HG03378 (cell line): ENCODE data around the gene SLC38A5.
A peak's percentile ranks its signal among the peaks of the same experiment; 100 is the strongest.

Experiments used
- ATAC-seq: cut with Tn5 transposase; IDR thresholded peaks from one replicate; pipeline ENCODE4 v1.9.1; 2021; ENCODE audit warnings: mild to moderate bottlenecking, moderate library complexity; ENCODE audit not compliant: unreplicated experiment

Gene SLC38A5

GRCh38 chrX:48492293-48492910 lies 22.3 kb upstream of the SLC38A5 start:
- no peak for ATAC-seq

- ATAC-seq = no peak
These were observed 21.7 kb upstream of the SLC38A5 start for GRCh38 chrX:48491809-48492208.

GRCh38 chrX:48490661-48491060 lies 20.6 kb upstream of the SLC38A5 start:
- ATAC-seq = no peak

DNA sequence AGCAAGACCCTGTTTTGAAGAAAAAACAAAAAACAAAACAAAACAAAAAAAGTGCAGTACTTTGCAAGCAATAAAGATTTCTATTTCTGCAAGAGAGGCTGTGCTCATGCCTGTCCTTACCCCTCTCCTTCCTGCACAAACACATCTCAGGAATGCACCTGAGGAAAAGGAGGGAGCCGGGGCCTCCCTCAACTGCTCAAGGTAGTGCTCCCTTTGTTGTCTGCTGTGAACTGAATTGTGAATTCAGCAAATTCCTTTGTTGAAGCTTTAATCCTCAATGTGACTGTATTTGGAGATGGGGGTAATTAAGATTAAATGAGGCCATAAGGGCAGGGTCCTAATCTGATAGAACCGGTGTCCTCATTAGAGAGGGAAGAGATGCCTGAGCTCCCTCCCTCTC lies 19.8 kb upstream of the SLC38A5 start:
- ATAC-seq = no peak

- ATAC-seq = no peak
These were observed 19.2 kb upstream of the SLC38A5 start for GRCh38 chrX:48489296-48489695.

DNA sequence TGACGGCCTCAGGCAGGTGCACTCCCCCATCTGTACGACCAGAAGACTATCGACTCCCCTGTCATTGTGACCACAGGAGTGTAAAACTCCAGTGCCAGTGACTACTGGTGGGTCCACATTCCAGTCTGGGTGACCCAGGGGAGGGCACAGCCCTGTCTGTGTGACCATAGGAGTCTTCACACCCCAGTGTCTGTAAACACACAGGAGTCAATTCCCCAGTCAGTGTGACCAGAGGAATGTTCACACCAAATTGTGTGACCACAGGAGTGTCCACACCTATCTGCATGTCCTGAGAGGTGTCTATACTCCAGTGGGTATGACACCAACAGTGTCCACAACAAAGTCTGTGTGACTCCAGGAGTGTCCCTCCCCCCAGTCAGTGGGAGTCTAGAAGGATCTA lies 18.0 kb upstream of the SLC38A5 start:
- no peak for ATAC-seq

GRCh38 chrX:48487362-48487798 lies 17.3 kb upstream of the SLC38A5 start:
- ATAC-seq = no peak

GRCh38 chrX:48482526-48482925 lies 12.5 kb upstream of the SLC38A5 start:
- ATAC-seq = no peak

DNA sequence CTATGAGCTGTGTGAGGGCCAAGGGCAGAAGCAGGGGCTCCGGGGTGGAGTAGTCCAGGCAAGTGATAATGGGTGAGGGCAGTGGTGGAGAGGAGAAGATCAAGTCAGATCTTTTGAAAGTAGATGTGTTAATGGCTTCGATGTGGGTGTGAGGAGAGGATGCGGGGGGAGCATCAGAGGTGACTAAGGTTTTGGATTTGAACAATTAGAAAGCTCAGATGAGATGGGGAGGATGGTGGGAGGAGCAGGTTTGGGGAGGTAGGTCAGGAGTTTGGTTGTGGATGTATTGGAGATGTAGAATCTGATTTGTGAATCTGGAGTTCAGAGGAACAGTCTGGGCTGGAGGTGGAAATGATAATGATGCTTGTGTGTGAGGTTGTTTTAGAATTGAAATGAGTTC lies 10.5 kb upstream of the SLC38A5 start:
- ATAC-seq = no peak

DNA sequence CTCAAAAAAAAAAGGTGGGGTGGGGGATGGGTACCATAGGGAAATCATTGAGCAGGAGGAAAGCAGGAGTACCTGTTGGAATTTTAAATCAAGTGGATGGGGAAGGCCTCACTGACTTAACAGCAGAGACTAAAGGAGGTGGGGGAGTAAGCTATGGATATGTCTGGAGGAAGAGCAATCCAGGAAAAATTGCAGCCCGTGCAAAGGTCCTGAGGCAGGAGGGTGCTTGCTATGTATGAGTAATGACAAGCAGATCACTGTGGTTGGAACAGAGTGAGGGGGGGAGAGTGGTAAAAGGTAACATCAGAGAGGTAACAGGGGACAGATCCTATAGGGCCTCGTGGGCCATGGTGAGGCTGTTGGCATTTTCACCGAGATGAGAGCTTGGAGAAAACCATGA lies 10.1 kb upstream of the SLC38A5 start:
- ATAC-seq = no peak

GRCh38 chrX:48478806-48479205 lies 8.7 kb upstream of the SLC38A5 start:
- ATAC-seq = no peak

GRCh38 chrX:48477960-48478755 lies 8.1 kb upstream of the SLC38A5 start:
- ATAC-seq = no peak

DNA sequence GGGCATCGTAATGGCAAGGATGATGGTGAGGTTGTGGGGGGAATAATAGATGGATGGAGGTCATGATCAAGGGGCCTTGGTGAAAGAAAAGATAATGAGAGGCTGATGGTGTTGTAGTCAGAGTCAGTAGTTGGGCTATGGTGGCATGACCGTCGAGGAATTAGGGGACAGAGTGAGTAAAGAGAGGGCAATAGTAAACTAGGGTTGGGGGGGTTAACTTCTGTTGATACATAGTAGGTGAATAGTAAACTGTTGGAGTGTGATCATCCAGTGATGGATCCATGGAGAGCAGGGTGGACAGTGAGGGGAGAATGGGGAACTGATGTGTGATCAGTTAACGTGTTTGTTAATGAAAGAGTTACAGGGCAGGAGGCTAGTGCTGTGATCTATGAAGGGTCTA lies 6.9 kb upstream of the SLC38A5 start:
- no peak for ATAC-seq

DNA sequence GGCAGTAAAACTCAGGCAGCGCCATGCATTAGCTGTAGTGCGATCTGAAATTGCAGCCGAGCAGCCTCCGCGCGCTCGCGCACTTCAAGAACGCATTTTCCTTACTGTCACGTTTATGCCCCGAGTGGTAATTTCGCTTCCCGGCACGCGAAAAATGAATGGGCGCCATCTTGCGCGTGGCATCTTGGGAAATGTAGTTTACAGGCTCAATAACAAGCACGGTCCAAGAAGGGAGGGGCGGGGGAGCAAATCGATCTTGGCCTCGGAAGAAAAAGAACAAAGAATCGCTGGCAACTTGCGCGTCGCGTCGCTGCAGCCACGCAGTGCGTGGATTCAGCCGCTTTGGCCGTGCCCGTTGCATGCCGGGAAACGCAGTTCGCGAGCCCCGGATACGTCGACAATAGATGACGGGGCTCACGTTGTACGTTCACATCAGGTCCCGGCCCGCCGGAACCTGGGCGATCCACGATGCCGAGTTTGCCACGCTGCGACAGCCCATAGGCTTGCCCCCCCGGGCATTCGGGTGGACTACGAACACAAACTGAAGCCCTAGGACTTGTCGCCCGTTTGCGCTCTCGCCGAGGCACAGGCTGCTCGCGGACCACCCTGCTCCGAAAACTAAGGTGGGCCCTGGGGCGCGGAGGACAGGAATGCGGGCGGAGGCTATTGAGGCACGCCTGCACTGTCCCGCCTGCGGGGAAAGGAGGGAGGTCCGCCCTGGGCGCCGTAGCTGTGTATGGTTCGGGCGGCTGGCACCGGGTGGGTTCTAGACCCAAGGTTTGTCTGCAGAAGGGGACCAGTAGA lies 5.9 kb upstream of the SLC38A5 start, which contains the start of gene FTSJ1:
Gene FTSJ1 (plus strand): TSS at position 426 of the 804 bp plus-strand sequence. CDS start 1,849 bp downstream, outside the sequence.
- ATAC-seq = peak; percentile 78

DNA sequence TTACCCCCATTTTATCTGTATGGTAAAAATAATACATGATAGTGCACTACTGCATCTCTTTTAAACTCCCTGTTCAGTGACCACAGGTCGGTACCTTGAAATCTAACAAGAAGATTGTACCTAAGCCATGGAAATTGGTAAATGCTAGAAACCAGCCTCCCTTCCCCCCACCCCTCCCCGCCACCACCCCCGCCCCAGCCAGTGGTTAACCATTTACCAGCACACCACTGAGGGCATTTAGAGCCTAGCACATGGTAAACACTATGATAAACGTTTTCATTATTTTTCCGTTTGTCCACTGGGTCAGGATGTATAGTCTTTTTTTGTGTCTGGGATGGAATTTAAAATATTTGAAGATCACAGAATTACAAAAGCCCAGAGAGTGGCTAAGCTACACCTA lies 5.2 kb upstream of the SLC38A5 start:
- no peak for ATAC-seq

DNA sequence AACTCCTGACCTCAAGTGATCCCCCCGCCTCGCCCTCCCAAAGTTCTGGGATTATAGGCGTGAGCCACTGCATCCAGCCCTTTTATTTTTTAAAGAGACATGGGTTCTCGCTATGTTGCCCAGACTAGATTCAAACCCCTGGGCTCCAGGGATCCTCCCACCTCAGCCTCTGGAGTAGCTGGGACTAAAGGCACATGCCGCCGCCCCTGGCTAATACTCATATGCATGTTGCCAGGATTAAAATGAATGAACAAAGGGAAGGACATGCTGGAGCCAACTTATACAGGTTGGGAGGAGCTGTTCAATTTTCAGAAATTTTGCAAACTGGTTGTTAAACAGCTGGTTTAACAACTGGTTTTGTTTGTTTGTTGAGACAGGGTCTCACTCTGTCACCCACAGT lies 4.5 kb upstream of the SLC38A5 start:
- ATAC-seq = no peak

- no peak for ATAC-seq
These were observed 4.1 kb upstream of the SLC38A5 start for GRCh38 chrX:48474127-48474526.

GRCh38 chrX:48473704-48473990 lies 3.6 kb upstream of the SLC38A5 start:
- no peak for ATAC-seq

DNA sequence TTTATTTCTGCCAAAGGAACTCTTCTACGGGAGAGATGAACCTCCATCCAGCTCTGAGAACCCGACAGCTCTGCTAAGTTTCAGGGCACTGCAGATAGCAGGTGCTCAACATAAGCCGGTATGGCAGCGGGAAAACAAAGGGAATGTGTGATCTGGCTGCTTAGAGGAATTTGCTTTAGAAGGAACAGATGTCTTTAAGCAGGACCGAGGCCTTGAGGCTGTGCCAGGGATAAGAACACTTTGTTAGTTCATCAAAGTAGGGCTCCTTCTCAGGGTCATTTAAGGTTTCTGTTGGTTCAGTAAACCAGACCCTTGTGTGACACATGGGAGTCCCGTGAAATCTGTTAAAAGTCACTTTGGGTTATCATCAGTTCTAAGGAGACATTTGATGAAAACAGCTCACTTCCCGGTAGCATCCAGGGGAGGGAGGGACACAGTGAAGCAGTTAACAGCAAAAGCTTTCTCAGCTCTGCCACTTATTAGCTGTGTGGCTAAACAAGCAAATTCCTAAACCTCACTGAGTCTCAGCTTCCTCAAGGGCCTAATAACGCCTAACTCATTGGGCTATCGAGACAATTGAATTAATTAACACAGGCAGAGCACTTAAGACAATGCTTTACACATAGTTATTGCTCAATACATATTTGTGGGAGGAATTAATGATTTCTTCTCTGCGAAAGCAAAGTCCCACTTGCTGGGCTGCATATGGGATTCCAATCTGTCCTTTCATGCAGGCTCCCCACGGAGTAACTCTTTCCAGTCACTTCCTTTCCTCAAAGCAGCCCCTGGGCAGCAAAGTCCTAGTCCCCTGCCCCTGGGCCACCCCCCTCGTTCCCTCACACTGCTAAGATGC lies 3.0 kb upstream of the SLC38A5 start:
- ATAC-seq = no peak

DNA sequence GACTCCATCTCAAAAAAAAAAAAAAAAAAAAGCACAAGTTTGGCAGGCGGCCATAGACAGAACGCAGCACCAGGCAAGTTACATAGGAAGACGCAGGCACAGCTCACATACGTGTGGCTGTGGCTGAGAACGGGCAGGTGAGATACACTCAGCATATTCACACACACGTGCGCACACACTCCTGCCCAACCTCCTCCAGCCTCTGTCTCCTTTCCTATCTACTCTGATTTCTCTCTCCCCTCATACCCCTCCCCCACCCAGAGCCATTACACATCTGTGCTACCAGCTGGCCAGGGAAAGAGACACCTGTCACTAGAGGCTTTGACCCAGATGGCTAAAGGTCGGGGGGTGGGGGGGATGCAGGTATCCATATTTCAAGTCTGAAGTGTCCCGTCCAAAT lies 2.2 kb upstream of the SLC38A5 start:
- no peak for ATAC-seq

DNA sequence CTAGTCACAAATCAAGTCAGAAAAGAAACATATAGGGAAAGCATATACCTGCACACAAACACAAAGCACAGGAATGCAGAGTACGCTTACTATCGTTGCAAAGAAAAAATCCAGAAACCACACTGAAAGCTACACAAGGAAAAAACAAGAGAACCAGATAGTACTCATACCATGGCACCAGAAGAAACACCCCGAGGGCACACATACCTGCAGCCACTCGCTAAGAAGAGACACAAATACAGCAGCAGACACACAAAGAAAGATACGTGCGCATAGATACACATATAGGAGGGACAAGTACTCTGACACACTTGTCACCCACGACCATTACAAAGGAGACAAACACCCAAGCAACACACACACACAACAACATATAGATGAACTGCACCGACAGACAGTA lies 1.4 kb upstream of the SLC38A5 start:
- ATAC-seq = no peak
